ENCODE results near the gene CCDC157. TPM values are rescaled to one million over a fixed set of nuclear protein-coding genes. Genes with fewer than 3 reads are reported as not detected.
A peak's percentile ranks its signal among the peaks of the same experiment; 100 is the strongest.

The CCDC157 gene
- polyA plus RNA-seq, 1 donor, result 1.7 TPM

- no peak for DNase-seq
Measured at GRCh38 chr22:30357650-30358215, 926 bp downstream of the CCDC157 start.

- DNase-seq, result no peak
Measured at GRCh38 chr22:30358541-30358940, 1.7 kb downstream of the CCDC157 start.

GRCh38 chr22:30361916-30362650, 5.3 kb downstream of the CCDC157 start:
- no peak for DNase-seq

GRCh38 chr22:30362651-30363281, 6.0 kb downstream of the CCDC157 start:
- DNase-seq, result no peak

- no peak for DNase-seq
Measured at GRCh38 chr22:30365891-30366290, 9.1 kb downstream of the CCDC157 start.

- no peak for DNase-seq
Measured at GRCh38 chr22:30368420-30368819, 11.6 kb downstream of the CCDC157 start.

- DNase-seq, result no peak
Measured at GRCh38 chr22:30370641-30371230, 13.9 kb downstream of the CCDC157 start.

GRCh38 chr22:30371321-30371720, 14.5 kb downstream of the CCDC157 start:
- DNase-seq, result no peak

- no peak for DNase-seq
Measured at GRCh38 chr22:30371981-30372380, 15.2 kb downstream of the CCDC157 start.

GRCh38 chr22:30372915-30373314, 16.1 kb downstream of the CCDC157 start:
- DNase-seq, result no peak

- no peak for DNase-seq
Measured at GRCh38 chr22:30373331-30374325, 16.8 kb downstream of the CCDC157 start.

GRCh38 chr22:30375312-30375849, 18.6 kb downstream of the CCDC157 start:
- no peak for DNase-seq

GRCh38 chr22:30380011-30380410, 23.2 kb downstream of the CCDC157 start:
- no peak for DNase-seq

- no peak for DNase-seq
Measured at GRCh38 chr22:30381264-30381663, 24.5 kb downstream of the CCDC157 start.

- DNase-seq, result no peak
Measured at GRCh38 chr22:30382340-30382739, 25.5 kb downstream of the CCDC157 start.

GRCh38 chr22:30383061-30383460, 26.3 kb downstream of the CCDC157 start:
- no peak for DNase-seq

GRCh38 chr22:30385942-30386341, 29.1 kb downstream of the CCDC157 start:
- DNase-seq, result no peak

GRCh38 chr22:30386608-30386959, 29.8 kb downstream of the CCDC157 start:
- DNase-seq, result no peak

GRCh38 chr22:30386960-30387827, 30.4 kb downstream of the CCDC157 start, which contains the start of gene RNF215:
Gene RNF215 (minus strand): TSS chr22:30387411. CDS start chr22:30387313, 98 bp downstream.
- DNase-seq, result peak; percentile 90

GRCh38 chr22:30390974-30391691, 34.3 kb downstream of the CCDC157 start:
- DNase-seq, result no peak
